Measurements from ENCODE around the gene EIF2A.
"Not testable (repeated sequence)": the region's sequence is repeated elsewhere in the genome, so short reads cannot be mapped to it uniquely, and the experiment has no call there.

Gene EIF2A

DNA sequence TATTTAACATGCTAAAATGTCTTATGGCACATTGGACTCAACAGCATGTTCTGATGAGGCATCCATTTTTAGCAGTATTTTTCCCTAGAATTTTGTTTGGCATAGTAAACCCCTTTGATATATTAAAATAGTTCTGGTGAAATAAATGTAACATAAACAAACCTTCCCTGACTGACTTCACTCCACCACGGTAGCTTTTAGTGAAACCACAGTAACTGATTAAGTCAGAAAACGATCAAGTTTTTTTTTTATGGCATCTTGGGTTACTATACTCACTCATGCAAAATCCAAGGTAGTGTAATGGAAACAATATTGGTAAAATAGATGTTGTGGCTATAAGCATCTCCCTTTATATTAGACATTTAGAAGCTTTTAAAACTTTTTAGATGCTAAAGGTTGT is 3.1 kb upstream of the EIF2A start:
- no peak for DNase-seq

DNA sequence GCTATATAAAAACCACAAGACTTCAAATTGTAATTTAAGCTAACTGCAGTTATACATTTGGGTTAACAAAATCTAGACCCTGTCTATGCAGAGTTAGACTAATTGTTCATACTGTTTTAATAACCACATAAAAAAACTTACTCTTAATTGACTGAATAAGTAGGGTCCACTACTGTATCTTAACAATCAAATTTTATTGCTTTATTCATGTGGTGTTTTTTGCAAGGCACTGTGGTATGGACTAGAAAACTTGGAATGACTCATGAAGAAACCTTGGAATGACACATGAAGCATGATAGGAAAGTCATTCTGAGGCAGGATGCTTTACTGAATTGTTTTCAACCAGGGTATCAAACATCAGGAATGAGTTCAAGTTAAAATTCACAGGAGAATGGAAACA is 2.5 kb upstream of the EIF2A start:
- no peak for DNase-seq

DNA sequence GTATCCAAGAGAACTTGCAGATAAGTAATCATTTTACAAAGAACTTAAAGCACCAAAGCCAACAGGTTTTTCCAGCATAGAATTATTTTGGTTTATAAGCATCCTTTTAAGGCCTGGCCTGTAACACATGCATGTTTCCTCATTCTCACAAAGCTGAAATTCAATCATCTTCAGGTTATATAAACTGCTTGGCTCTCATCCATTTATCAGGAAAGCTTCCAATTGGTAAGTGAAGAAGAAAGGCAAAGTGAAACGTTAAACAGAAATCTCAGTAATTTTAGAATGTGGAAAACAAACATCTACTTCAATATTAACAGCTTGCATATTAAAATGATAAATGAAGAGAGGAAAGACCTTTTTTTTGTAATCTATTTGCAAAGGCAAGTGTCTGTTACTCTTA is 1.9 kb upstream of the EIF2A start:
- DNase-seq: no peak

GRCh38 chr3:150545419-150546225 is 965 bp upstream of the EIF2A start:
- peak in 4 of 5 donors; percentile 9 to 62 (median 28) for DNase-seq

DNA sequence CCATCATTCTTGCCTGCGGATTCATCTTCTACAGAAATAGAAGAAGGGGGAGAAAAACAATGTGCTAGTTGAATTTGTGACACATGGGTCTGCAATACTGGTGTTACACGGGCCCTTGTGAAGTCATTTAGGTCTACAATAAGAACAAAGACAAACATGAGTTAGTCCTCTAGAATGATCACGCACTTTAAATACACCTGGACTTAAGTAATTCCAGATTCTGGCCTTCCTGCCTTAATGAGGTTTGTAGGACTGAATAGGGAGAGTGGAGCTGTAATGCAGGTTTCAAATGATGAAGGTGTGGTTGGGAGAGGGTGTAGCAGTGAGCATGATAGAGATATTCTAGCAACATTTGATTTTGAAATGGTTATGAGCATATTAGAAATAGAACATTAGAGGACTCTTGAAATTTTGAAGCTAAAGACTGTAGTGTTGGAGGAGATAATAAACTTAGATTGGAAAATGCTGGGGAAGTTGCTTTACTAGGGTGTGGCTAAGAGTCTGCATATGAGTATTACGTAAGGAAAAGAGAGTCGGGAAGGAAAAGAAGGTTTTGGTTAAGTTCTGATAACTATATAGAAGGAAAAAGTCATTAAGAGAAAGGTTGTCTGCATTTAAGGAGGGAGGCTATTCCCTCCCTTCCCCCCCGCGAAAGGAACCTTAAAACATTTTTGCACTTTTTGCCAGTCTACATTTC is 606 bp downstream of the EIF2A start:
- DNase-seq: no peak

GRCh38 chr3:150555859-150556436 is 9.4 kb downstream of the EIF2A start:
- DNase-seq: no peak

DNA sequence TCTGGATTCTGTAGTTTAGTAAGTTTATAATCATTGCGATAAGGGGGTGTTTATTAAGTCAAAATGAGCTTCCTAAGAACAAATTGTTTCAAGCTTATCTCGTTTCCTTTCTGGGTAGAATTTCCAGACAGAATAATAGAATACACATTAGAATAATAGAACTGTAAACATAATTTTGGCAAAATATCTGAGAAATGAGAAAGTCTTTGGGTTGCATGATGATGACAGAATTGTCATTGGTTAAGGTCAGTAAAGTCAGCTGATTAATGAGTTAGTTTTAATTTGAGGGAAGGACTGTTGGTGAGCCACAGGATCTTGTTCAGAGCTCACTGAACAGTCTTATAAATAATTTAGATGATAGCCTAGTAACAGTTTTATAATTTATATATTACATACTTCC is 10.2 kb downstream of the EIF2A start:
- no peak for DNase-seq

DNA sequence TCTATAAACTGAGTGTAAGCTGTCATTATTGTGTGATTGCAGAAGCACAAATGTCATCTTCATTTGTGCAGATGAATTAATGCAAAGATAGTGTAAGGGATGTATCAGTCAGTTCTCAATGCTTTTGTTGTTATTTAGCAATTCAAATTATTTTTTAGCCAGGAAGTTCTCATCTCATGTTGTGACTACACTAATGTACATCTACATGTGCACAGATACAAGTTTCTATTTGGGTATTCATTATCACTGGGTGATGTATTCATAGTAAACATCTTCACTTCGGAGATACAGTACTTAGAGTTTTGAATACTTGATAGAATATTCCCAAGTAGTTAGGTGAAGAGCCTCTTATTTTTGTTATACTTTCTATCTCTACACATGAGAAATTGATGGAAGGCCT is 11.1 kb downstream of the EIF2A start:
- DNase-seq: no peak

- DNase-seq: no peak
These were observed 17.7 kb downstream of the EIF2A start for GRCh38 chr3:150564243-150564642.

DNA sequence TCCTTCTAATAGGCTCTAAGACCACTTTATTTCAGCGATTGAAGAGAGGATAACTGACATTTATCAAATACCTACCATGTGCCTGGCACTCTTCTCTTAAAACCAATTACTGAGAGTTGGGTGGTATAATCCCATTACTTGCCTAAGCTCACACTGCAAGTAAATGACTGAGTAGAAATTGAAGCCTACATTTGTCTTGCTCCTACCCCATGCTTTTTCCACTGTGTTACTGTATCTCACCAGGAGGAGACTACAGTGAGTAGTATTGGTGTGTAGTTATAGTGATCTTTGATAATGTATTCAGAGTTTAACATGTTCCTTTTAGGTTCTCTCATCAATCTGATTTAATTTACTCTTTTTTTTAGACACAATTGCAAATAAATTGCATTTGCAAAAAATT is 20.7 kb downstream of the EIF2A start:
- DNase-seq: no peak

DNA sequence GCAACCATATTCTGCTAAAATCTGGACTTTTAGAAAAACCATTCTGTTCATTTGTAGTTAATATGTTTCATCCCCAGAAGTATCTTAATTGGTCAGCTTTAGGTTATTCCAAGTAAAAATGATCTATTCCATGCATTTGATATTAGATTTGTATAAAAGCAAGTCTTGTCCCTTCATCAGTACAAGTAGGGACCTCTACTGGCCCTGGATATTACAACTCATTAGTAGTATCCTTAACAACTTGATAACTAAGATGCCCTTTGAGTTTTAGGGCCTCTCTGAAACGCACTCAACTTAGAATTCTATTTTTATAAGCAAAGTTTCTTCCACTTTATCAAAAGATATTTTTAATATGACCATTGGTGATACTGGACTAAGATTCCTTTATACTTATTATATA is 31.3 kb downstream of the EIF2A start:
- no peak for DNase-seq

DNA sequence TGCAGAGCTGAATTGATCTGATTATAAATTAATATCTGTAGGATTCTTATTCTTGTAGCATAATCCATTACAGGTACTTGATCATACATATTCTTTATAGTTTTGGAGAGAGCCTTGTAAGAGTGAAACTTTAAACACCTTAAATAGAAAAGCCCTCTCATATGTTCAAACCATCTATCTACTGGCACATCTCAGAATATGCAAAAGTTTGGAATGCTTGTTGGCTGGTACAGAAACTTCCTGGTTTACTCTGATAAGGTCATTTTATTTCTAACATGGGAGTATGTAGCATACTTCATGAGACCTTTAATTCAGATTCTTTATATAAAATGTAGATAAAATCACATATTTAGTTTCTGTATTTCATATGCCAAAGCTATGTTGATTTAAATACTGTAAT is 34.6 kb downstream of the EIF2A start:
- no peak for DNase-seq

GRCh38 chr3:150582620-150583019 is 36.0 kb downstream of the EIF2A start:
- no peak for DNase-seq

- peak in 1 of 5 donors; percentile 55 for DNase-seq
These were observed 36.4 kb downstream of the EIF2A start for GRCh38 chr3:150583028-150583427.

GRCh38 chr3:150588027-150588830 is 41.6 kb downstream of the EIF2A start:
- DNase-seq: no peak

- DNase-seq: peak in 1 of 5 donors; percentile 39
These were observed 43.2 kb downstream of the EIF2A start for GRCh38 chr3:150589759-150590158.

GRCh38 chr3:150594150-150594549 is 47.6 kb downstream of the EIF2A start:
- DNase-seq: no peak

GRCh38 chr3:150597646-150598045 is 51.1 kb downstream of the EIF2A start:
- DNase-seq: no peak

- no peak for DNase-seq
These were observed 53.2 kb downstream of the EIF2A start for GRCh38 chr3:150599611-150600297.

GRCh38 chr3:150600647-150601530 is 54.3 kb downstream of the EIF2A start:
- DNase-seq: not testable (repeated sequence)

DNA sequence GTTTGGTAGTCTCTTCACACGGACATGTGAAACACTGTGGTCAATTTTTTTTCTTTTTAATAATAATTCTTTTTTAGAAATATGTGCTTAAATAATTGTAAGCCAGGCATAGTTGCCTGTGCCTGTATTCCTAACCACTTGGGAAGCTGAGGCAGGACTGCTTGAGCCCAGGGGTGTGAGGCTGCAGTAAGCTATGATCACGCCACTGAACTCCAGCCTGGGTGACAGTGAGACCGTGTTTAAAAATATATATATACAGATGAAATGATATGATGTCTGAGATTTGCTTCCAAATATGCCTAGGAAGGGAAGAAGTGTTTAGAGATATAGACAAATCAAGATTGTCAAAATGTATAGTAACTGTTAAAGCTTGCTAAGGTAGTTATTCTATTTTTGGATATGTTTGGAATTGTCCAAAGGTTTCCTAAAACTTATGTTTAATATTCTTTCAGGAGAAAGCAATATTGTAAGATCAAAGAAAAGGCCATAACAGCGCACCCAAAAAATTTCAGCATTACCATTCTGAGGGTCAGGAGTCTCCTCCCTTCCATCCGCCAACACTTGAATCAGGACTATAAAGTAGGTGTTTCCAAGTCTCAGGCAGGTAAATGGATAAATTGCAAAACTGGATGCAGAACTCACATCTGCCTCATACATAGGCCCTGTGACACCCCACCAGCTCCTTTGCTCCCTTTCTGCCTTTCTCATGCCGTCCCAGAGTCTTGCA is 56.0 kb downstream of the EIF2A start:
- DNase-seq: no peak
